Motor neuron (in vitro differentiated cells): Measurements from ENCODE around the gene GNG3. TPM values are rescaled to one million over a fixed set of nuclear protein-coding genes. Genes with fewer than 3 reads are reported as not detected.
"Not testable (repeated sequence)": the region's sequence is repeated elsewhere in the genome, so short reads cannot be mapped to it uniquely, and the experiment has no call there.

Experiments
- ATAC-seq, 8 experiments: fragments of 200-7000 bp; cut with Tn5 transposase; replicated peaks in 6 of 8; 2 replicates each; pipeline ENCODE4 v1.8.0; 2021; ENCODE audit warnings: mild to moderate bottlenecking in 8 of 8, moderate library complexity in 8 of 8
- H3K27ac ChIP-seq, 2 donors: fragments of 250-450 bp; sonication (Bioruptor Pico); 2 replicates each; pipeline ENCODE4 v1.9.0; 2021; ENCODE audit warnings: antibody characterized with exemption in 2 of 2, mild to moderate bottlenecking in 2 of 2, moderate library complexity in 1 of 2
- H3K4me1 ChIP-seq, 2 donors: fragments of 250-450 bp; sonication (Bioruptor Pico); replicated peaks in 1 of 2; 2 replicates each; pipeline ENCODE4 v1.6.1; 2021; ENCODE audit warnings: antibody characterized with exemption in 2 of 2, mild to moderate bottlenecking in 2 of 2, moderate library complexity in 1 of 2
- H3K4me3 ChIP-seq, 5 donors: fragments of 250-450 bp; sonication (Bioruptor Pico); 2 replicates each; pipeline ENCODE4 v1.9.0; 2021; ENCODE audit warnings: antibody characterized with exemption in 5 of 5, mild to moderate bottlenecking in 5 of 5, moderate library complexity in 4 of 5
- WGBS, 10 experiments: fragments of 450-650 bp; shearing (Covaris generic); methylation state at CpG; one replicate each; pipeline ENCODE4 v1.0.0; 2022; 5-methylcytosine and 5-hydroxymethylcytosine counted together
- in situ Hi-C, 9 experiments: fragments of 400-800 bp; cut with MboI; loops; one replicate each; pipeline ENCODE4 v1.15.0; 2021; ENCODE audit warnings: low sequenced_read_pairs in 9 of 9, low pct_unique_long_range_greater_than_20kb in 2 of 9; ENCODE audit not compliant: unreplicated experiment in 9 of 9
- total RNA-seq, 8 experiments: library from RNA; unstranded; fragments of 300-600 nt; gene quantifications; 2 replicates each; pipeline versions ENCODE4 v1.2.3 to v1.2.4, GENCODE V29; 2022

GNG3 gene
- total RNA-seq, result 100 to 1,000 TPM in 5 of 8 experiments, under 1 TPM in 3; 0.61 to 171 (median 111) TPM

DNA sequence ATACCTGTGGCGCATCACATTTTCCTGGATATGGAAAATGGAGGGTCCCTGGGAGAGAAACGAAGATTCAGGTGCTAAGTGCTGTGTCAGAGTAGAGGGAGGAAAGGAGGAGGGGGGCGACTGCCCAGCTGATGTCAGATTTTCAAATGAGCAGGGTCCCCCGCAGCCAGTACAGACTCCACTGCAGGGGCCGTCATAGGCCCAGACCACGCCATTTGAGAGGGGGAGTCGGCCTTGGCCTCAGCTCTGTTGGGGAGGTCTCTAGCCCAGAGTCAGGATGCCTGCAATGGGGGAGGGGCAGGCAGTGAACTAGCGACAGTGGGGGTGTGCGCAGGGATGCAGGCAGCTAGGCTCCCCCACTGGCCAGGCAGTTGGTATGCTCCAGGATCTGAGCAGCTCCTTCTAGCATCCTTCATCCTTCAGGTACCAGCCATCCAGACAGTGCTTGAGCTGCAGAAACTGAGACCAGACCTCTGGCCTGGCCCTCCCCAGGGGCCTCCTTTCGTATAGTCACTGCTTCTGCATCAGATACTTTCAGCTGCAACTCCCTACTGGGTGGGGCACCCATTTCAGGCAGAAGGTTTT, at the start of gene GNG3, which contains the start of gene BSCL2:
Gene GNG3, plus strand, starts transcription at position 400 of the 585 bp plus-strand sequence. CDS start 620 bp downstream, outside the sequence.
Gene BSCL2, minus strand, starts transcription at position 148 of the 585 bp plus-strand sequence. CDS start 229 bp downstream, outside the sequence.
- Histone ChIP-seq H3K27ac (peak within 1 kb of the TSS; percentile 95 to 97), H3K4me3 (peak within 1 kb of the TSS; percentile 52 to 80 (median 61)), H3K4me1 (peaks cover 19 to 28% of the 10 kb centered on the region in 2 donors)
- in situ Hi-C loops, result no loop called here
- peak in 5 of 8 experiments; percentile 77 to 82 (median 80) for ATAC-seq
- 0 to 100% (median 37%) methylated on average over 1 to 6 of the region's 10 CpGs; no CpG with 5 or more reads in 4 of the 10 experiments for WGBS, 10 experiments

DNA sequence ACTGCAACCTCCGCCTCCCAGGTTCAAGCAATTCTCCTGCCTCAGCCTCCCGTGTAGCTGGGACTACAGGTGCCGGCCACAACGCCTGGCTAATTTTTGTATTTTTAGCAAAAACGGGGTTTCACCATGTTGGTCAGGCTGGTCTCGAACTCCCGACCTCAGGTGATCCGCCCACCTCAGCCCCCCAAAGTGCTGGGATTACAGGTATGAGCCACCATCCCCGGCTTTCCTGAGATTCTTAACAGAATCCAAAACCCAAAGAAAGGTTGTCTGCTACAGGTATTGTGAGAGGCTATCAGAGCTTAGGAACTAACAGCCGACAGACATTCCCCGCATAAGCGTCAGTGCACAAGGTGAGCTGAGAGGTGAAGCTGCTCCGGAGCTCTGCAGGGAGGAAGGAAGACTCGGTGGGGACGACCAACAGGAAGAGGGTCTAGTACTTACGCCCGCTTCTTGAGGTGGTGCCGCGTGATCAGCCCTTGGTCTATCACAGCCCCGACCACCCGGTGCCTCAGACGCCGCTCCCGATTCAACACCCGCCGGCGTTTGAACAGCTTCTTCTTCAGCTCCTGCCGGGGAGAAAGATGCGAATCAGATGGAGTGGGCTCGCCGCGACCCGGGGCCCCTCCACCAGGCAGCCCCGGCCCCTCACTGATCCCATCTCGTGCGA, 42.9 kb upstream of the GNG3 start:
- in situ Hi-C loops, result no loop called here
- ATAC-seq, result peak; percentile 15 to 58 (median 40)
- Histone ChIP-seq H3K27ac (peak overlapping the region; percentile 71 to 77), H3K4me1 (peaks cover 14 to 16% of the 10 kb centered on the region in 2 donors), H3K4me3 (peak overlapping the region; percentile 63 to 87 (median 70))
- 0 to 8% (median 0%) methylated on average over 1 to 22 of the region's 36 CpGs; no CpG with 5 or more reads in 2 of the 10 experiments for WGBS, 10 experiments

DNA sequence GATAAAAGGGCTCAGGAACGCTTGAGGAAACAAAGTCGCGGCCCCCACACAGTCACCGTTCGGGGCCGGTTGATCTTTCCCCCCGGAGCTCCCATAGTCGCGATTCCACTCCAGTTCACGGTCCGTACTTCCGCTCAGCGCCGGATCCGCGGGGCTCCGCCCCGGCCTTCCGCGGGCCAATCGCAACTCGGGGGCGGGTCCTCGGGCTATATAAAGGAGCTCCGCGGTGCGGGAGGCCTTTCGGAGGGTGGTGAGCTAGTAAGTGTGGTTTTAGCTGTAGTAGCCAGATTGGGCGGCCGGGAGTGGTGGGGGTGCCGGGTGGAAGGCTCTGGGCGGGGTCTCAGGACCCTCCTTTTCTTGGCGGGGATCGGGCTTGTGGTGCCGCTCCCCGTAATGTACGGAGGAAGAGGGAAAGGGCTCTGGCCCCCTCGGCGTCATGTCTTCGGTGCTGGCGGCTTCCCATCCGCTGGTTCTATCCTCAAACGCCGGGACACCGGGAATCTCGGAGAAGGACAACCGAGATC, 42.3 kb upstream of the GNG3 start, which contains the start of the genes C11orf98 and CSKMT:
Gene C11orf98, minus strand, starts transcription at position 136 of the 524 bp plus-strand sequence. Its CDS starts 41 bp downstream, at position 95.
Gene CSKMT, plus strand, starts transcription at position 238 of the 524 bp plus-strand sequence. CDS start 568 bp downstream, outside the sequence.
- H3K4me1 ChIP-seq, result peaks cover 14 to 16% of the 10 kb centered on the region in 2 donors
- 0% methylated on average over 1 to 9 of the region's 47 CpGs; no CpG with 5 or more reads in 4 of the 10 experiments for WGBS, 10 experiments
- H3K4me3 ChIP-seq, result peak within 1 kb of the TSS; percentile 63 to 87 (median 70)
- in situ Hi-C loops, result no loop called here
- peak within 1 kb of the TSS; percentile 71 to 77 for H3K27ac ChIP-seq
- peak; percentile 83 to 91 (median 90) for ATAC-seq

DNA sequence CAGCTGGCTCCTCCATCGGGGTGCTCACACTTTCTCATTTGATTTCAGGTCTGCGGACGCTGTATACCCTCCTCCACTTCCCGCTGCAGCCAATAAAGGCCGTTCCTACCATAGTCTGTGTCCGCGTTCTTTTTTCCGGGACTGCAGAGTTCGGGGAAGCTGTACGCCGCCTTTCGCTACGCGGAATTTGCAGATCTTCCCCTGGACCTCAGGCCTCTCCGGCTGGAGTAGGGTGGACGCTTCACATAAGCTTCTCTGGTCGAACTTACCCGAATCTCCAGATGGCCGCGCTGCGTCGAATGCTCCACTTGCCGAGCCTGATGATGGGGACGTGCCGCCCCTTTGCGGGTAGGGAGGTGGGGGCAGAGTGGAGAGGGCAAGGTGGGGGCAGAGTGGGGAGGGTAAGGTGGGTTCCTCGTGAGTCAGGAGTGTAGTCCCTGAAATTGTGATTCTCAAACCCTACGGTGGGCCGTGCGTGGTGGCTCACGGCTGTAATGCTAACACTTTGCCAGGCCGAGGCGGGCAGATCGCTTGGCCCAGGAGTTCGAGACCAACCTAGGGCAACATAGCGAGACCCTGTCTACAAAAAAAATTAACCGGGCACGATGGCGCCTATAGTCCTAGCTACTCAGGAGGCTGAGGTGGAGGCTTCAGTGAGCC, 41.7 kb upstream of the GNG3 start:
- WGBS, 10 experiments, result 0 to 5% (median 0%) methylated on average over 4 to 10 of the region's 39 CpGs; no CpG with 5 or more reads in 5 of the 10 experiments
- peak; percentile 6 to 53 (median 45) for ATAC-seq
- peaks cover 17 to 19% of the 10 kb centered on the region in 2 donors for H3K4me1 ChIP-seq
- peak overlapping the region; percentile 57 to 69 for H3K27ac ChIP-seq
- H3K4me3 ChIP-seq, result peak overlapping the region; percentile 63 to 87 (median 70)
- in situ Hi-C loops, result no loop called here

DNA sequence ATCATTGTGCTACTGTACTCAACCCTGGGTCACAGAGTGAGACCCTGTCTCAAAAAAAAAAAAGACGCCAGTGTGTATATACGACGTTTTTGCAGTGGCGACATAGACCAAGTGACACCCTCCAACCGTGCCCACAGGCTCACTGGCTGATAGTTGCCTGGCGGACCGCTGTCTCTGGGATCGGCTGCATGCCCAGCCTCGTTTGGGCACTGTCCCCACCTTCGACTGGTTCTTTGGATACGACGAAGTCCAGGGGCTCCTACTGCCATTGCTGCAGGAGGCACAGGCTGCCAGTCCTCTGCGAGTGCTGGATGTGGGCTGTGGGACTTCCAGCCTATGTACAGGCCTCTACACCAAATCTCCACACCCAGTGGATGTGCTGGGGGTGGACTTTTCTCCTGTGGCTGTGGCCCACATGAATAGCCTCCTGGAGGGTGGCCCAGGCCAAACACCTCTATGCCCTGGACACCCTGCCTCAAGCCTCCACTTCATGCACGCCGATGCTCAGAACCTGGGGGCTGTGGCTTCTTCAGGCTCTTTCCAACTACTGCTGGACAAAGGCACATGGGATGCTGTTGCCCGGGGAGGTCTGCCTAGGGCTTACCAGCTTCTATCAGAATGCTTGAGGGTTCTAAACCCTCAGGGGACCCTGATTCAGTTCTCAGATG, 41.1 kb upstream of the GNG3 start:
- Histone ChIP-seq H3K4me3 (peak overlapping the region; percentile 63 to 87 (median 70)), H3K4me1 (peaks cover 19 to 21% of the 10 kb centered on the region in 2 donors), H3K27ac (peak overlapping the region; percentile 57 to 69)
- ATAC-seq, result peak in 1 of 8 experiments; percentile 0
- 6 to 40% (median 32%) methylated on average over 1 to 9 of the region's 16 CpGs; no CpG with 5 or more reads in 3 of the 10 experiments for WGBS, 10 experiments
- in situ Hi-C loops, result no loop called here

DNA sequence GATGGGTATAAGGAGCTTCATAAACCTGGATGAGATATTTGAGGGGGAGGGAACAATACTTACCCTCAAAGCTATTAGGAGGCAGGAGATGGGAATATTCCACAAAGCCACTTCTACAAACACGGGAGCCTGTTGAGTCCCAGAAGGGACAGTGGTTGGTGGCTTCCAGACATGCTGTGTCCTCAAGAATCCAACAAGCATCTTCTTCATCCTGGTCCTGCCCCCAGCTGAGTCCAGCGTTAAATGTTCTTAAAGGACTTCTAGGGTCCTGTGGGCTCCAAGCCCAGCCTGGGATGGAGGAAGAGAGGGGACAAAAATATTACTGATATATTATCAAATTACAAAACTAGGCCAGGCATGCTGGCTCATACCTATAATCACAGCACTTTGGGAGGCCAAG, 40.0 kb upstream of the GNG3 start:
- no peak for ATAC-seq
- H3K4me1 ChIP-seq, result peaks cover 19 to 21% of the 10 kb centered on the region in 2 donors
- H3K27ac ChIP-seq, result no peak overlapping the region
- in situ Hi-C loops, result no loop called here
- 67 to 100% (median 100%) methylated on average over 1 to 2 of the region's 2 CpGs; no CpG with 5 or more reads in 5 of the 10 experiments for WGBS, 10 experiments
- H3K4me3 ChIP-seq, result no peak overlapping the region

DNA sequence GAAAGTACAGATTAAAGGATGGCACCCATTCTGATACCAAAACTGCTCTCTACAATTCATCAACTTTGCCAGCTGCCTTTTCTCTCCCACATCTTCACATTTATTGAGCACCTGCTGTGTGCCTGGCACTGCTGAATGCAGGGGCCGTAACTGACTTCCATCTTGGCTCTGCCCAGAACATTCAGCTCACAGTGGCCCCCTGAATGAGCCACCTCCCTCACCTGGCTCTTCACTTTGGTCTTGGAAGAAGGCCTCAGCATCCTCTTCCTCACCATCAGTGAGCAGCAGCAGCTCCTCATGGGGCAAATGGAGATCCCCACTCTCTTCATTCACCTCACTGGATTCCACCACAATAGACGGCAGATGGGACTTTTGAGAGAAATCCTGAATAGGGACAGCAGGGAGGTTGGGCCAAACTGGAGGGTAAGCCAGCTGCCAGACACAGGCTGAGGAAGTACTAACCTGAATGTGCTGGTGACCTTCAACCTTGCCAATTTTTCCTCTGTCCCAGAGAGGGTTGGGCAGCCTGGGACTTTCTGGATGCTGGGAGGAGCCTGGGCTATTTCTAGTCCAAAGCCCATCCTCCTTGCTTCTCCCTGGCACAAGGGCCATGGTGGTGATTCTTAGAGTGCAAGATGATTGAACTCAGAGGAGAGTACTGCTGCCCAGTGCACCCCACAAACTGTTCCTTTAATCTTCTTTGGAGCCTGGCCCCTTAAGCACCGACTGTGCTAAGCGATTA, 37.9 kb upstream of the GNG3 start:
- no peak for ATAC-seq
- Histone ChIP-seq H3K27ac (no peak overlapping the region), H3K4me1 (peaks cover 20 to 27% of the 10 kb centered on the region in 2 donors), H3K4me3 (no peak overlapping the region)
- 50 to 100% (median 69%) methylated on average over 1 to 3 of the region's 4 CpGs; no CpG with 5 or more reads in 2 of the 10 experiments for WGBS, 10 experiments
- in situ Hi-C loops, result no loop called here

DNA sequence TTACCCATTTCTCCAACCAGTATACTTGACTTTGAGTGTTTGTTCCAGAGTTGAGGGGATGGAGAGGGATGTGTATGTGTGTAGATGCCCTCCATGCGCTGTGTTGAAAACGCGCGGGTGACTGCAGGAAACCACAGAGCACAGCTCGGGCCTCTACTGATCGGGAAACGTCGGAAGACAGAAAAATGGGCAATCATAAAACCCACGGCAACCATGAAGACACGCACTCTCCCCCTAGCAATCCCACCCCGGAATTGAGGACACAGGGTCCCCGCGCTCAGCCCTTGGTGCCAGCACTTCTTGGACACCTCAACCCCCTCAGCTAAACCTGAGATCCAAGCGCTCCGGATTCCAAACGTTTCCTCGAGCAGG, 36.3 kb upstream of the GNG3 start:
- Histone ChIP-seq H3K27ac (peak overlapping the region; percentile 81 to 88), H3K4me3 (peak overlapping the region; percentile 45 to 75 (median 66)), H3K4me1 (peaks cover 20 to 26% of the 10 kb centered on the region in 2 donors)
- WGBS, 10 experiments, result 0 to 4% (median 1%) methylated on average over 4 to 12 of the region's 17 CpGs; no CpG with 5 or more reads in 6 of the 10 experiments
- peak; percentile 6 to 45 (median 34) for ATAC-seq
- in situ Hi-C loops, result no loop called here

DNA sequence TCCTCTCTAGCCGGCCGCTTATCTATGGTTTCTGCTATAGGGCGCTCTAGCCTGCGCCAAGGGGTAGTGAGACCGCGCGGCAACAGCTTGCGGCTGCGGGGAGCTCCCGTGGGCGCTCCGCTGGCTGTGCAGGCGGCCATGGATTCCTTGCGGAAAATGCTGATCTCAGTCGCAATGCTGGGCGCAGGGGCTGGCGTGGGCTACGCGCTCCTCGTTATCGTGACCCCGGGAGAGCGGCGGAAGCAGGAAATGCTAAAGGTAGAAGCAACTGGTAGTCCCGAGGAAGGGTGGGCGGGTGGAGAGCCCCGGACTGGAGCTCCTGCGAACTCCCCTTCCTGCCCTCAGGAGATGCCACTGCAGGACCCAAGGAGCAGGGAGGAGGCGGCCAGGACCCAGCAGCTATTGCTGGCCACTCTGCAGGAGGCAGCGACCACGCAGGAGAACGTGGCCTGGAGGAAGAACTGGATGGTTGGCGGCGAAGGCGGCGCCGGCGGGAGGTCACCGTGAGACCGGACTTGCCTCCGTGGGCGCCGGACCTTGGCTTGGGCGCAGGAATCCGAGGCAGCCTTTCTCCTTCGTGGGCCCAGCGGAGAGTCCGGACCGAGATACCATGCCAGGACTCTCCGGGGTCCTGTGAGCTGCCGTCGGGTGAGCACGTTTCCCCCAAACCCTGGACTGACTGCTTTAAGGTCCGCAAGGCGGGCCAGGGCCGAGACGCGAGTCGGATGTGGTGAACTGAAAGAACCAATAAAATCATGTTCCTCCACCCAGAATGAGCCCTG, 35.7 kb upstream of the GNG3 start, which contains the start of the genes LBHD1 and UQCC3:
Gene LBHD1, minus strand, starts transcription at position 660 of the 782 bp plus-strand sequence. CDS start 2,236 bp downstream, outside the sequence.
Gene UQCC3, plus strand, starts transcription at position 66 of the 782 bp plus-strand sequence. Its CDS starts 73 bp downstream, at position 139.
- peak; percentile 67 to 93 (median 90) for ATAC-seq
- WGBS, 10 experiments, result 0 to 13% (median 0%) methylated on average over 1 to 22 of the region's 59 CpGs; no CpG with 5 or more reads in 2 of the 10 experiments
- in situ Hi-C loops, result no loop called here
- H3K27ac ChIP-seq, result peak within 1 kb of the TSS; percentile 81 to 88
- peak within 1 kb of the TSS; percentile 45 to 75 (median 66) for H3K4me3 ChIP-seq
- peaks cover 14 to 20% of the 10 kb centered on the region in 2 donors for H3K4me1 ChIP-seq

DNA sequence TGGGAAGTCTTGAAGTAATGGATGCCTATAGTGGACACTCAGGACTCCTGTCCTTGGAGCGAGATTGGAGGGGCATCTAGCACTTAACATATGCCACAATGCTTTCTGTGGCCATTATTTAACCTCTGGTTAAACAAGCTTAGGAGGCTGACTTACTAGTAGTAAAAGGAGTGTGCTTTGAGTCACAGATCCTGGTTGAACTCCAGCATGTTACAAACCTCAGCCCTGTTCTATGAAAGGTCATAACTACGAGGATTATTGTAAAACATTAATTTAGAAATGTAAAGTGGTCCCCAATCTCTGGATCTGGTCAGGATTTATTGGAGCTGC, 34.3 kb upstream of the GNG3 start:
- in situ Hi-C loops, result no loop called here
- H3K4me3 ChIP-seq, result no peak overlapping the region
- WGBS, 10 experiments, result 0 to 100% (median 89%) methylated on average over 1 to 2 of the region's 2 CpGs; no CpG with 5 or more reads in 2 of the 10 experiments
- no peak for ATAC-seq
- peaks cover 16 to 17% of the 10 kb centered on the region in 2 donors for H3K4me1 ChIP-seq
- H3K27ac ChIP-seq, result no peak overlapping the region

DNA sequence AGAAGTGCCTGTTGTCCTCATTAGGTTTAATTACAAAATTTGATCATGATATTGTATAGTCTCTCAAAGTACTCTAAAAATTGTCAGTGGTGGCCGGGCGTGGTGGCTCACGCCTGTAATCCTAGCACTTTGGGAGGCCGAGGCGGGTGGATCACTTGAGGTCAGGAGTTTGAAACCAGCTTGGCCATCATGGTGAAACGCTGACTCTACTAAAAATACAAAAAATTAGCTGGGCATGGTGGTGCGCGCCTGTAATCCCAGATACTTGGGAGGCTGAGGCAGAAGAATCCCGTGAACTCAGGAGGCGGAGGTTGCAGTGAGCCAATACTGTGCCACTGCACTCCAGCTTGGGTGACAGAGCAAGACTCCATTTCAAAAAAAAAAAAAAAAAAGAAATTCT, 32.1 kb upstream of the GNG3 start:
- H3K4me3 ChIP-seq, H3K27ac ChIP-seq, ATAC-seq, in situ Hi-C loops: not testable (repeated sequence)
- H3K4me1 ChIP-seq, result peaks cover 20 to 23% of the 10 kb centered on the region in 2 donors
- 60 to 100% (median 98%) methylated on average over 1 to 10 of the region's 10 CpGs; no CpG with 5 or more reads in 2 of the 10 experiments for WGBS, 10 experiments
